ENCODE data around the gene PTGR2. TPM values are rescaled to one million over a fixed set of nuclear protein-coding genes. Genes with fewer than 3 reads are reported as not detected.

Gene PTGR2
- total and polyA plus RNA-seq, 2 donors (not counting 3 experiments of a cell fraction or from before 2014, with no cell fraction given), result 1.1 to 5.6 TPM

DNA sequence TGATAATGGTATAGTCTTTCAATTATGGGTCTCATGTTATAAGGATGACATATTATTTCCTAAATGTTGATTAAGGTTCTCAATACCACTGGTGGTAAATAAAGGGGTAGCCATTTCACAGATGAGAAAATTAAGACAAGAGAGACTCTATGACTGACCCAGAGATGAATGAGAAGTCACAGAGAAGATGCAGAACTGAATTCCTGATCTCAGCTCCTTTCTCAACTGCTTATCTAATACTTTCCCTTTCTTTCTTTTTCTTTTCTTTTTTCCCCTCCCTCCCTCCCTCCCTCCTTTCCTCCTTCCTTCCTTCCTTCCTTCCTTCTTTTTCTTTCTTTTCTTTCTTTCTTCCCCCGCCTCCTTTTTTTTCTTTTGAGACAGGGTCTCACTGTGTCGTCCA, 8.3 kb upstream of the PTGR2 start:
- Histone ChIP-seq H3K9me1 (replicated peaks; ENCODE audit: control insufficient read depth, extremely low read depth, insufficient read depth, low read length) (no peaks in the 10 kb centered on the region), H3K36me3 (ENCODE audit: control insufficient read depth in 2 of 2, extremely low read depth in 1 of 2, insufficient read depth in 2 of 2, low read length in 2 of 2) (no peaks in the 10 kb centered on the region), H3K79me2 (ENCODE audit: control insufficient read depth, insufficient read depth, low read length) (no peaks in the 10 kb centered on the region), H3K27ac (ENCODE audit: insufficient read depth, low read depth, low read length) (no peak overlapping the region), H4K20me1 (replicated peaks; ENCODE audit: control insufficient read depth, extremely low read depth, insufficient read depth, low read length) (no peaks in the 10 kb centered on the region), H3K27me3 (ENCODE audit: control insufficient read depth in 2 of 2, insufficient read depth in 2 of 2, low read length in 2 of 2) (no peaks in the 10 kb centered on the region), H3K9me3 (replicated peaks; ENCODE audit: control insufficient read depth, insufficient read depth, low read length) (no peaks in the 10 kb centered on the region), H3K4me2 (ENCODE audit: insufficient read depth, low read length) (no peak overlapping the region), H2AFZ (ENCODE audit: low read depth, low read length) (no peak overlapping the region), H3K4me1 (ENCODE audit: control insufficient read depth, extremely low read depth, insufficient read depth, low read length) (no peaks in the 10 kb centered on the region), H3K4me3 (replicated peaks in 1 of 3; ENCODE audit: insufficient read depth in 1 of 3, low read depth in 1 of 3, low read length in 3 of 3) (no peak overlapping the region), H3K9ac (replicated peaks; ENCODE audit: extremely low read depth, insufficient read depth, low read length) (no peak overlapping the region)
- dilution Hi-C loops (cut with MboI; ENCODE audit: extremely low pct_ligation_motif_present, low sequenced_read_pairs) (no loop called here), intact Hi-C loops (cut with micrococcal nuclease) (no loop called here)
- FAIRE-seq (no peak), DNase-seq (ENCODE audit: low read depth, low spot score) (no peak)
- POLR2A ChIA-PET, result no interaction called here
- BruUV-seq (replicated peaks), result no TSS peak
- TF ChIP-seq, protein P1, sequence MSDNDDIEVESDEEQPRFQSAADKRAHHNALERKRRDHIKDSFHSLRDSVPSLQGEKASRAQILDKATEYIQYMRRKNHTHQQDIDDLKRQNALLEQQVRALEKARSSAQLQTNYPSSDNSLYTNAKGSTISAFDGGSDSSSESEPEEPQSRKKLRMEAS (IDR thresholded peaks at IDR 0.05; ENCODE audit: insufficient read depth, insufficient read length), result no peak
- TF ChIP-seq GATA2 (IDR thresholded peaks at IDR 0.05; ENCODE audit: insufficient read depth, insufficient read length, low read depth, low read length) (no peak), POLR2AphosphoS5 (IDR thresholded peaks at IDR 0.05; ENCODE audit: insufficient read depth, low read depth, low read length) (no peak), POLR2A (IDR thresholded peaks at IDR 0.05; ENCODE audit: low read depth, low read length) (no peak), JUN (IDR thresholded peaks at IDR 0.05; ENCODE audit: borderline replicate concordance, insufficient read depth, insufficient read length, low read depth) (no peak), MYC (IDR thresholded peaks at IDR 0.05; ENCODE audit: low read depth, low read length) (no peak), EZH2 (IDR thresholded peaks at IDR 0.05; ENCODE audit: borderline replicate concordance, low read depth, low read length, severe bottlenecking) (no peak), FOS (IDR thresholded peaks at IDR 0.05; ENCODE audit: borderline replicate concordance, insufficient read depth, low read length) (no peak)
- TF ChIP-seq, protein P2, sequence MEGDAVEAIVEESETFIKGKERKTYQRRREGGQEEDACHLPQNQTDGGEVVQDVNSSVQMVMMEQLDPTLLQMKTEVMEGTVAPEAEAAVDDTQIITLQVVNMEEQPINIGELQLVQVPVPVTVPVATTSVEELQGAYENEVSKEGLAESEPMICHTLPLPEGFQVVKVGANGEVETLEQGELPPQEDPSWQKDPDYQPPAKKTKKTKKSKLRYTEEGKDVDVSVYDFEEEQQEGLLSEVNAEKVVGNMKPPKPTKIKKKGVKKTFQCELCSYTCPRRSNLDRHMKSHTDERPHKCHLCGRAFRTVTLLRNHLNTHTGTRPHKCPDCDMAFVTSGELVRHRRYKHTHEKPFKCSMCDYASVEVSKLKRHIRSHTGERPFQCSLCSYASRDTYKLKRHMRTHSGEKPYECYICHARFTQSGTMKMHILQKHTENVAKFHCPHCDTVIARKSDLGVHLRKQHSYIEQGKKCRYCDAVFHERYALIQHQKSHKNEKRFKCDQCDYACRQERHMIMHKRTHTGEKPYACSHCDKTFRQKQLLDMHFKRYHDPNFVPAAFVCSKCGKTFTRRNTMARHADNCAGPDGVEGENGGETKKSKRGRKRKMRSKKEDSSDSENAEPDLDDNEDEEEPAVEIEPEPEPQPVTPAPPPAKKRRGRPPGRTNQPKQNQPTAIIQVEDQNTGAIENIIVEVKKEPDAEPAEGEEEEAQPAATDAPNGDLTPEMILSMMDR (IDR thresholded peaks at IDR 0.05; ENCODE audit: extremely low read depth in 1 of 2, insufficient read depth in 1 of 2, low read depth in 1 of 2, low read length in 2 of 2), result no peak
- CTCF ChIA-PET, result no interaction called here

Data from endothelial cell of umbilical vein (primary cell).